RWPE2 (cell line): Measurements from ENCODE around the gene TOPORS.
"Not testable (repeated sequence)": the region's sequence is repeated elsewhere in the genome, so short reads cannot be mapped to it uniquely, and the experiment has no call there.

Experiments
- ATAC-seq: fragments of 200-7000 bp; cut with Tn5 transposase; 3 replicates; pipeline ENCODE4 v1.9.1; 2021; ENCODE audit warnings: low read depth
- DNase-seq: peaks from one replicate; pipeline ENCODE4 v3.0.0-alpha.2; 2020; ENCODE audit warnings: low spot score
- H3K27ac ChIP-seq: fragments of 450-650 bp; 2 replicates; pipeline ENCODE4 v1.5.1; 2017; ENCODE audit warnings: mild to moderate bottlenecking; ENCODE audit not compliant: poor library complexity, severe bottlenecking
- H3K27me3 ChIP-seq: fragments of 250-450 bp; sonication (Bioruptor Pico); 2 replicates; pipeline ENCODE4 v1.5.1; 2021; ENCODE audit warnings: mild to moderate bottlenecking, moderate library complexity; ENCODE audit not compliant: insufficient read depth, poor library complexity, severe bottlenecking
- H3K36me3 ChIP-seq: fragments of 250-450 bp; sonication (Bioruptor Pico); 2 replicates; pipeline ENCODE4 v1.5.1; 2020; ENCODE audit warnings: low read depth, mild to moderate bottlenecking, moderate library complexity
- H3K4me1 ChIP-seq: fragments of 250-450 bp; sonication (Bioruptor Pico); 2 replicates; pipeline ENCODE4 v1.5.1; 2021; ENCODE audit warnings: mild to moderate bottlenecking, moderate library complexity; ENCODE audit not compliant: insufficient read depth, poor library complexity, severe bottlenecking
- H3K4me3 ChIP-seq: fragments of 250-450 bp; sonication (Bioruptor Pico); 2 replicates; pipeline ENCODE4 v1.5.1; 2021; ENCODE audit warnings: mild to moderate bottlenecking, moderate library complexity; ENCODE audit not compliant: severe bottlenecking
- H3K9me3 ChIP-seq: fragments of 250-450 bp; sonication (Bioruptor Pico); 2 replicates; pipeline ENCODE4 v1.5.1; 2021; ENCODE audit warnings: mild to moderate bottlenecking, moderate library complexity; ENCODE audit not compliant: severe bottlenecking
- CTCF ChIP-seq: fragments of 450-650 bp; IDR thresholded peaks from one replicate; pipeline ENCODE4 v1.5.1; 2017; ENCODE audit warnings: mild to moderate bottlenecking, moderate library complexity; ENCODE audit not compliant: poor library complexity, severe bottlenecking

Gene TOPORS

GRCh38 chr9:32551276-32552051, 922 bp downstream of the TOPORS start:
- Histone ChIP-seq H3K27ac (peak overlapping the region; percentile 75), H3K36me3 (peaks cover 34% of the 10 kb centered on the region), H3K9me3 (no peaks in the 10 kb centered on the region), H3K4me3 (peak overlapping the region; percentile 95), H3K4me1 (peaks cover 12% of the 10 kb centered on the region), H3K27me3 (no peaks in the 10 kb centered on the region)
- ATAC-seq (peak; percentile 26; the same call in 2 of the 3 replicates), DNase-seq (no peak)
- TF ChIP-seq CTCF: no peak

GRCh38 chr9:32550562-32551275, 1.7 kb downstream of the TOPORS start:
- TF ChIP-seq CTCF: no peak
- DNase-seq: peak; percentile 90
- peak; percentile 66 for ATAC-seq
- Histone ChIP-seq H3K4me1 (peaks cover 12% of the 10 kb centered on the region), H3K27ac (peak overlapping the region; percentile 75), H3K36me3 (peaks cover 41% of the 10 kb centered on the region), H3K4me3 (peak overlapping the region; percentile 95), H3K9me3 (no peaks in the 10 kb centered on the region), H3K27me3 (no peaks in the 10 kb centered on the region)

DNA sequence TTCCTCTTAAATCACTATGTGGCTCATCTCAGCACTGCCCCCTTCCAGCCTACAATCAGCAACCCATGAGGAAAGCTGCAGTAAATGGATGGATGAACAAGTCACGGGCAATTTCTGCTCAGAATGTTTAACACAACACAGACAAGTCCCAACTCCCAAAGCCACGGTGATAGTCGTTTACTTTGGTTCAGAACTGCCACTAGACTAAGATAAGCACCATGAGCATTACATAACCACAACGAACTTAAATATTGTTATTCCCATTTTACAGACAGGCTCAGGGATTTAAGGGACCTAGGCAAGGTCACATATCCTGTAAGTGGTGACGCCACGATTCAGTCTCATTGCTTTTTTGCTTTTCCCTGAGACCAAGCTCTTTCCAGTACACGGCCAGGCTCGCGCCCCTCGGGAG, 2.2 kb downstream of the TOPORS start:
- Histone ChIP-seq H3K4me1 (peaks cover 12% of the 10 kb centered on the region), H3K4me3 (peak overlapping the region; percentile 95), H3K27ac (peak overlapping the region; percentile 75), H3K27me3 (no peaks in the 10 kb centered on the region), H3K9me3 (no peaks in the 10 kb centered on the region), H3K36me3 (peaks cover 41% of the 10 kb centered on the region)
- TF ChIP-seq CTCF: no peak
- ATAC-seq: no peak
- DNase-seq: no peak

- DNase-seq, H3K27ac ChIP-seq, H3K4me1 ChIP-seq, H3K27me3 ChIP-seq, H3K4me3 ChIP-seq, H3K9me3 ChIP-seq, ATAC-seq: not testable (repeated sequence)
- H3K36me3 ChIP-seq: peaks cover 45% of the 10 kb centered on the region
These were observed 4.2 kb downstream of the TOPORS start for GRCh38 chr9:32548213-32548612.

DNA sequence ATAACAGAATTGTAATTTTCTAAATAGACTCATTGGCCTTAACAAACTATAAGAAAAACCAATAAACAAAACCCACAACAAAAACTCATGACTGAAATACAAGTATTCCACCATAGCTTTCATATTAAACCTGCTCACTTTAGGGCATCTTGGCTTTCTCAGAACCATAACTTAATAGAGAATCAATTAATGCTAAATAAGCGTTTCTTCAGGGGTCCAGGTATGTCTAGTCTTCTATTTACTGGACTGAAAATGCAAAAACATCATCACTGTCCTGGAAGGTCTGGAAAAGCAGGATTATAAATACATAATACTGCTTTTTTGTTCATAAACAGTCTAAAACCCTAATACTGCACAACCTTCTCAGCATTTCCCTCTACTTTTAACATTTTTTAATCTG, 6.5 kb downstream of the TOPORS start:
- no peaks in the 10 kb centered on the region for H3K9me3 ChIP-seq
- DNase-seq (no peak), ATAC-seq (no peak)
- TF ChIP-seq CTCF: no peak
- peaks cover 65% of the 10 kb centered on the region for H3K36me3 ChIP-seq
- no peaks in the 10 kb centered on the region for H3K27me3 ChIP-seq
- H3K4me3 ChIP-seq: no peak overlapping the region
- H3K27ac ChIP-seq: no peak overlapping the region
- H3K4me1 ChIP-seq: peaks cover 7% of the 10 kb centered on the region
